Retinal pigment epithelial cell (primary cell): ENCODE data around the gene PAX7.

ENCODE experiments used
- DNase-seq: peaks from one replicate; pipeline ENCODE4 v3.0.0-alpha.2; 2010; ENCODE audit warnings: low read depth
- H3K4me3 ChIP-seq: 2 replicates; pipeline ENCODE4 v1.5.1; 2011; ENCODE audit warnings: mild to moderate bottlenecking, low read length, control low read depth, moderate library complexity
- TF ChIP-seq, protein P1 (sequence below): conservative IDR thresholded peaks from 2 replicates; pipeline ENCODE4 v1.5.1; 2011; ENCODE audit warnings: low read depth, low read length, control low read depth, inconsistent platforms

PAX7 gene

DNA sequence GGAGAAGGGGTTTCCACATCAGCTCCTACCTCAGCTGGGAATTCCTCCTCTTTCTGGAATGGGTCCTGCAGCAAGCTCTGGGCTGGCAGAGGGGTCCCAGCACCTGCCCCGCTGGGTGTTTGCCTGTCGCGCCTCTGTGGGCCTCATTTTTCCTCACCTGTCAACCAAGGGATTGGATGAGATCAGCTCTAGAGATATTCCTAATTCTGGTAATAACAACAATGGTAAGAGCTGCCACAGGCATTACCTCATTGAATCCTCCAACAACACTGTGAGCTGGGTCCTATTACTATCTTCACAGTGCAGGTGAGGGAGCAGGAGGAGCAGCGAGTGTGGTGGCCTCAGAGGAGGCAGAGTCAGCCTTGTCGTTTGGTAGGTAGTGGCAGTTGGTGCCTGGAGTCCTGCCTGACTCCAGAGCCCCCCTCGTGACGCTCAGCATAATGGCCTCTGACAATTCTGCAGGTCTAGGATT is 23.3 kb upstream of the PAX7 start:
- no peak overlapping the region for H3K4me3 ChIP-seq
- TF ChIP-seq, protein P1, sequence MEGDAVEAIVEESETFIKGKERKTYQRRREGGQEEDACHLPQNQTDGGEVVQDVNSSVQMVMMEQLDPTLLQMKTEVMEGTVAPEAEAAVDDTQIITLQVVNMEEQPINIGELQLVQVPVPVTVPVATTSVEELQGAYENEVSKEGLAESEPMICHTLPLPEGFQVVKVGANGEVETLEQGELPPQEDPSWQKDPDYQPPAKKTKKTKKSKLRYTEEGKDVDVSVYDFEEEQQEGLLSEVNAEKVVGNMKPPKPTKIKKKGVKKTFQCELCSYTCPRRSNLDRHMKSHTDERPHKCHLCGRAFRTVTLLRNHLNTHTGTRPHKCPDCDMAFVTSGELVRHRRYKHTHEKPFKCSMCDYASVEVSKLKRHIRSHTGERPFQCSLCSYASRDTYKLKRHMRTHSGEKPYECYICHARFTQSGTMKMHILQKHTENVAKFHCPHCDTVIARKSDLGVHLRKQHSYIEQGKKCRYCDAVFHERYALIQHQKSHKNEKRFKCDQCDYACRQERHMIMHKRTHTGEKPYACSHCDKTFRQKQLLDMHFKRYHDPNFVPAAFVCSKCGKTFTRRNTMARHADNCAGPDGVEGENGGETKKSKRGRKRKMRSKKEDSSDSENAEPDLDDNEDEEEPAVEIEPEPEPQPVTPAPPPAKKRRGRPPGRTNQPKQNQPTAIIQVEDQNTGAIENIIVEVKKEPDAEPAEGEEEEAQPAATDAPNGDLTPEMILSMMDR: no peak
- no peak for DNase-seq

DNA sequence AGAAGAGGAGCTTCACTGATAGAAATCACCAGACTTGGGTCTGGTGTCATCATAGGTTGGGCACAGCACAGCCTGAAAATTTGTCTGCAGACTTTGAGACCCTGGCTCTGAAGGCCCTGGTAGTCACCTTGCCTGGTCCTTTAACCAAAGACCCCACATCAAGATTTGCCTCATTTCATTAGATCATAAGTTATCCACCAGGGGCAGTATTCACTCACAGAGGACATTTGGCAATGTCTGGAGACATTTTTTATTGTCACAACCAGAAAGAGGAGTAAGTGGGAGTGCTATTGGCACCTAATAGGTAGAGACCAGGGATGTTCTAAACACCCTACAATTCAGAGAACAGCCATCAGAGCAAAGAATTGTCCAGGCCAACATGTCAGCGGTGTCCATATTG is 22.1 kb upstream of the PAX7 start:
- TF ChIP-seq, protein P1: no peak
- no peak overlapping the region for H3K4me3 ChIP-seq
- DNase-seq: no peak

DNA sequence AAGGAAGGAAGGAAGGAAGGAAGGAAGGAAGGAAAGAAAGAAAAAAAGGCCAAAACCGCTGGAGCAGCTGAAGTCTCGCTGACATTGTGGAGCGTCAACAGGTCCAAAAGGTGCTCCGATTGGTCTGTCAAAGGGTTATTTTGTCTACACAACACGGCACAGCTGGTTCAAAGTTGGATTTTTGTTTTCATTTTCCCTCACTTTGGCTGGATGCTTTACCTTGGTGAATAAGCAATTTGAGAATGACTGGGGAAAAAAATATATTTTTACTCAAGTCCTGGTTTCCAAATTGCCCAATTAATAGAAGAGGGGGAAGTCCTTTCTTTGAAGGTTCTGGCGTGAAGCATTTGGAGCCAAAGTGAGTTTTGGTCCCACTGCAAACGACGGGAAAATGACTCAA is 19.3 kb upstream of the PAX7 start:
- H3K4me3 ChIP-seq: no peak overlapping the region
- TF ChIP-seq, protein P1: no peak
- no peak for DNase-seq

DNA sequence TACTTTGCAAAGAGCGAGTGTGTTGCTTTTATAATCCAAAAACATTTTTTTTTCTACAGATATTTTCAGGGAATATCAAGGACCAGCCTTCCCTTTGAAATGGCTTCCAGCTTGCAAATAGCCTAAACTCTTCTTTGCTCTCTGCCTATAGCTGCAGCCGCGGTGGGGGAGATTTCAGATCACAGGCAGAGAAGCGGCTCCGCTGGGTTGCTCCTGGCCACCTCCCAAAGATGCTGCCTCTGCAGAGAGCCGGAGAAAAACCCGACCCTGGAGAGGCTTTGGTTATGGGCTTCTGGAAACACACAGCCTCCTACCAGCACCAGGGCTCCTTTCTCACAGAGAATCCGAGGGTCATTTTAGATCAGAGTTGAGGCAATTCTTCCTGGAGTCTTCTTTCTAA is 18.6 kb upstream of the PAX7 start:
- TF ChIP-seq, protein P1: no peak
- no peak overlapping the region for H3K4me3 ChIP-seq
- no peak for DNase-seq

DNA sequence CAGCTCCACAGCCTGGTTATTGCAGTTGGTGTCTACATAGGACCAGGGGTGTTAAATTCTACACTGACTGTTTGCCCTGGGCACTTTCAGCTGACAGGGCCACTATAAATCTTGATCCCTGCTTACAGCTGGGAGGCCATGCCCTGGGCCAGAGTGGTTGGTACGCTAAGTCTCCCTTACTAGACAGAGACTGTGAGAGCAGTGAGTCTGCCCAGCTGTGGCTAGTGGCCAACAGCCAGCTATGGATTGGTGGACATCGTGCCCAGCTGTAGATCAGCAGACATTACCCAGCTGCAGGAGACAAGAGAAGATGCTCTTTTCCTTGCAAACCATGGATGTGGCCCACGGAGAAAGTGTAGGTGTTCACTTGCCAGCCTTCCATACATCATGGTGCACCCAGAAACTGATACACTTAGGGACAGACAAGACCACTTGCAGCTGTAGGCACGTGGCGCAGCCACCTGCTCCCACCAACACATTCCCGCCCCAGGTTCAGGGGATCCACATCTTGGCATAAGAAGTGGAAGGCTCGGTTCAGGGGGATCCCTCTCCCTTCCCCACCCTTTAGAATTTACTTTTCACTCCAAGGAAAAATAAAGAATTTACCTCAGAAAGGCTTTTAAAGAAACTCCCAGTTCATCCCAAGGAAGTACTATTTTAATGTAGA is 16.4 kb upstream of the PAX7 start:
- DNase-seq: no peak
- no peak overlapping the region for H3K4me3 ChIP-seq
- TF ChIP-seq, protein P1: no peak

DNA sequence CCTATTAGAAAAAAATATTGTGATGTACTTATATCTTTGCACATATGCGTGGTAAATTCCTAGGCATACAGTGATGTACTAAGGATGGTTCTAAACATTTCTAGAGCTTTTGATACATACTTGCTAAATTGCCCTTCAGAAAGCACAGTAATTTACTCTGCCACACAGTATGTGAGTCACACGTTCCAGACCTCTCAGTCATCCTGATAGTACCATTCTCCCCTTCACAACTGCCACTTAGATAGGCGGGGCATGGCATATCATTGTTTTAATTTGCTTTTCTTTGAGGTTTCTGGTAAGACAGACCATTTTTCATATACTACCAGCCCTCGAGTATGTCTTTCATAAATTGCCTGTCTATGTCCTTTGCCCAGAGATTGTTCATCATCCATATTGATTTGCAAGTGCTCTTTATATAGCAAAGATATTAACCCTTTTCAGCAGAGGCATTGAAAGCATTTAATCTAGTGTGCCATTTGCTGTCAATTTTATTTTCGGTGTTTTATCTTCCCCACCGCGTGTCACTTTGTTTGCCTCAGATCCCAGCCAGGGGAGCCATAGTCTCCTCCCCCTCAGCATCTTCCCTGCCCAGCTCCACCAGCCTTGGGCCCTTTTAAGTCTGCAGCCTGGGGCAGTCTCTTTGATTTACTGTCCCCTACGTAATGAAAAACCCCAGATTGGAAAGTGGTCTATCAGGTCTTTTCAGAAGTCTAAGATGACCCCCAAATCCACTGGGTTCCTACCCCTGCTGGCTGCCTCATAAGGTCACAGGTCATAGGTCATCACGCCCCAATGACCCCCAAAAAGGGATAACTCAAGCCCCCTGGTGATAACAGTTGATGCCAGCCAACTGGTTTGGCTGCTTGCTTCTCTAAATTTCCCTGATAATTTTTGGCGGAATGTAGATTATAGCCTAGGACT is 11.8 kb upstream of the PAX7 start:
- DNase-seq: peak; percentile 65
- TF ChIP-seq, protein P1: no peak
- no peak overlapping the region for H3K4me3 ChIP-seq

DNA sequence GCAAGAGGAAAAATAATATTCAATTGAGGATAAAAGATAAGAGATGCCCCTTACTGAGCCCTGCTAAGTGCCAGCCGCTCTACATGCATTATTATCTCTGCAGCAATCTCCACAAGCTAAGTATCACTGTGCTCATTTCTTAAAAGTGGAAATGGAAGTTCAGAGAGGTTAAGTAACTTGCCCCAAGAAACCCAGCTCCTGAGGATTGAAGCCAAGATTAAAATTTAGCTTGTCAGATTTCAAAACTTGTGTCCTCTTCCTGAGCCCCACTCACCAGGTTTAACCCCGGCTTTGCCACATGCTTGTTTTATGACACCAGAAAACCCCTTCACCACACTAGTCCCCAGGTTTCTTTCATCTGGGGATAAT is 11.2 kb upstream of the PAX7 start:
- TF ChIP-seq, protein P1: no peak
- DNase-seq: no peak
- H3K4me3 ChIP-seq: no peak overlapping the region
